ENCODE results near the gene WASHC3.
A peak's percentile ranks its signal among the peaks of the same experiment; 100 is the strongest.
"Not testable (repeated sequence)": the region's sequence is repeated elsewhere in the genome, so short reads cannot be mapped to it uniquely, and the experiment has no call there.

The WASHC3 gene

GRCh38 chr12:102023343-102023930 lies 38.4 kb downstream of the WASHC3 start:
- peaks cover 53% of the 10 kb centered on the region for H3K36me3 Mint-ChIP-seq (ENCODE audit: low read depth)

GRCh38 chr12:102022286-102022685 lies 39.5 kb downstream of the WASHC3 start:
- H3K9me3 Mint-ChIP-seq, result no peaks in the 10 kb centered on the region
- peaks cover 60% of the 10 kb centered on the region for H3K36me3 Mint-ChIP-seq (ENCODE audit: low read depth)
- H3K4me3 Mint-ChIP-seq, result no peak overlapping the region
- no peak for DNase-seq
- H3K27me3 Mint-ChIP-seq, result no peaks in the 10 kb centered on the region
- H3K4me1 Mint-ChIP-seq (ENCODE audit: low read depth), result peaks cover 2% of the 10 kb centered on the region
- no peak overlapping the region for H3K27ac Mint-ChIP-seq

More at GRCh38 chr12:102023343-102023930, 38.4 kb downstream of the WASHC3 start:
- DNase-seq, result no peak
- peaks cover 2% of the 10 kb centered on the region for H3K4me1 Mint-ChIP-seq (ENCODE audit: low read depth)
- H3K27ac Mint-ChIP-seq, result peak overlapping the region; percentile 41
- no peak overlapping the region for H3K4me3 Mint-ChIP-seq
- no peaks in the 10 kb centered on the region for H3K9me3 Mint-ChIP-seq
- no peaks in the 10 kb centered on the region for H3K27me3 Mint-ChIP-seq

GRCh38 chr12:102021540-102022246 lies 40.1 kb downstream of the WASHC3 start:
- no peaks in the 10 kb centered on the region for H3K27me3 Mint-ChIP-seq
- H3K4me3 Mint-ChIP-seq, result no peak overlapping the region
- H3K27ac Mint-ChIP-seq, result no peak overlapping the region
- DNase-seq, result no peak
- H3K9me3 Mint-ChIP-seq, result no peaks in the 10 kb centered on the region
- peaks cover 2% of the 10 kb centered on the region for H3K4me1 Mint-ChIP-seq (ENCODE audit: low read depth)
- peaks cover 62% of the 10 kb centered on the region for H3K36me3 Mint-ChIP-seq (ENCODE audit: low read depth)

GRCh38 chr12:102018607-102019006 lies 43.2 kb downstream of the WASHC3 start:
- DNase-seq; H3K4me1 Mint-ChIP-seq (ENCODE audit: low read depth); H3K4me3 Mint-ChIP-seq; H3K27me3 Mint-ChIP-seq; H3K27ac Mint-ChIP-seq; H3K9me3 Mint-ChIP-seq: not testable (repeated sequence)
- H3K36me3 Mint-ChIP-seq (ENCODE audit: low read depth), result peaks cover 56% of the 10 kb centered on the region

GRCh38 chr12:102016472-102016871 lies 45.3 kb downstream of the WASHC3 start:
- H3K9me3 Mint-ChIP-seq, result no peaks in the 10 kb centered on the region
- no peak overlapping the region for H3K4me3 Mint-ChIP-seq
- DNase-seq, result no peak
- peaks cover 66% of the 10 kb centered on the region for H3K36me3 Mint-ChIP-seq (ENCODE audit: low read depth)
- H3K27me3 Mint-ChIP-seq, result no peaks in the 10 kb centered on the region
- peaks cover 3% of the 10 kb centered on the region for H3K4me1 Mint-ChIP-seq (ENCODE audit: low read depth)
- H3K27ac Mint-ChIP-seq, result peak overlapping the region; percentile 33

GRCh38 chr12:102010265-102010994 lies 51.4 kb downstream of the WASHC3 start:
- peaks cover 33% of the 10 kb centered on the region for H3K36me3 Mint-ChIP-seq (ENCODE audit: low read depth)
- H3K27ac Mint-ChIP-seq, result no peak overlapping the region
- DNase-seq, result no peak
- H3K4me3 Mint-ChIP-seq, result no peak overlapping the region
- H3K27me3 Mint-ChIP-seq, result no peaks in the 10 kb centered on the region
- no peaks in the 10 kb centered on the region for H3K4me1 Mint-ChIP-seq (ENCODE audit: low read depth)
- H3K9me3 Mint-ChIP-seq, result no peaks in the 10 kb centered on the region

GRCh38 chr12:102009796-102010195 lies 52.0 kb downstream of the WASHC3 start:
- Mint-ChIP-seq H3K27ac (no peak overlapping the region), H3K4me3 (no peak overlapping the region), H3K36me3 (ENCODE audit: low read depth) (peaks cover 33% of the 10 kb centered on the region), H3K9me3 (no peaks in the 10 kb centered on the region), H3K4me1 (ENCODE audit: low read depth) (no peaks in the 10 kb centered on the region), H3K27me3 (no peaks in the 10 kb centered on the region)
- no peak for DNase-seq

GRCh38 chr12:102008615-102009126 lies 53.1 kb downstream of the WASHC3 start:
- no peak for DNase-seq
- Mint-ChIP-seq H3K27me3 (no peaks in the 10 kb centered on the region), H3K36me3 (ENCODE audit: low read depth) (peaks cover 28% of the 10 kb centered on the region), H3K9me3 (no peaks in the 10 kb centered on the region), H3K4me3 (no peak overlapping the region), H3K4me1 (ENCODE audit: low read depth) (no peaks in the 10 kb centered on the region), H3K27ac (no peak overlapping the region)

- Mint-ChIP-seq H3K4me3 (no peak overlapping the region), H3K4me1 (ENCODE audit: low read depth) (no peaks in the 10 kb centered on the region), H3K9me3 (no peaks in the 10 kb centered on the region), H3K27me3 (peaks cover 4% of the 10 kb centered on the region), H3K27ac (no peak overlapping the region), H3K36me3 (ENCODE audit: low read depth) (peaks cover 2% of the 10 kb centered on the region)
- no peak for DNase-seq
Measured at GRCh38 chr12:102005256-102005655, 56.5 kb downstream of the WASHC3 start.

GRCh38 chr12:101997102-101997501 lies 64.7 kb downstream of the WASHC3 start:
- Mint-ChIP-seq H3K27me3 (peaks cover 13% of the 10 kb centered on the region), H3K9me3 (no peaks in the 10 kb centered on the region), H3K4me3 (no peak overlapping the region), H3K36me3 (ENCODE audit: low read depth) (no peaks in the 10 kb centered on the region), H3K27ac (no peak overlapping the region), H3K4me1 (ENCODE audit: low read depth) (no peaks in the 10 kb centered on the region)
- DNase-seq, result no peak

- no peak overlapping the region for H3K4me3 Mint-ChIP-seq
- H3K9me3 Mint-ChIP-seq, result no peaks in the 10 kb centered on the region
- no peaks in the 10 kb centered on the region for H3K36me3 Mint-ChIP-seq (ENCODE audit: low read depth)
- H3K4me1 Mint-ChIP-seq (ENCODE audit: low read depth), result no peaks in the 10 kb centered on the region
- DNase-seq, result no peak
- H3K27me3 Mint-ChIP-seq, result peaks cover 19% of the 10 kb centered on the region
- H3K27ac Mint-ChIP-seq, result no peak overlapping the region
Measured at GRCh38 chr12:101995684-101996083, 66.1 kb downstream of the WASHC3 start.

GRCh38 chr12:101992091-101992490 lies 69.7 kb downstream of the WASHC3 start:
- Mint-ChIP-seq H3K36me3 (ENCODE audit: low read depth) (no peaks in the 10 kb centered on the region), H3K9me3 (no peaks in the 10 kb centered on the region)

GRCh38 chr12:101982307-101982706 lies 79.5 kb downstream of the WASHC3 start:
- Mint-ChIP-seq H3K9me3 (no peaks in the 10 kb centered on the region), H3K4me1 (ENCODE audit: low read depth) (no peaks in the 10 kb centered on the region), H3K4me3 (no peak overlapping the region), H3K27me3 (no peaks in the 10 kb centered on the region), H3K36me3 (ENCODE audit: low read depth) (no peaks in the 10 kb centered on the region), H3K27ac (no peak overlapping the region)
- DNase-seq, result no peak

More at GRCh38 chr12:101992091-101992490, 69.7 kb downstream of the WASHC3 start:
- peaks cover 11% of the 10 kb centered on the region for H3K27me3 Mint-ChIP-seq
- no peaks in the 10 kb centered on the region for H3K4me1 Mint-ChIP-seq (ENCODE audit: low read depth)
- no peak overlapping the region for H3K4me3 Mint-ChIP-seq
- no peak overlapping the region for H3K27ac Mint-ChIP-seq
- no peak for DNase-seq

- no peaks in the 10 kb centered on the region for H3K4me1 Mint-ChIP-seq (ENCODE audit: low read depth)
- H3K36me3 Mint-ChIP-seq (ENCODE audit: low read depth), result no peaks in the 10 kb centered on the region
- DNase-seq, result no peak
- no peaks in the 10 kb centered on the region for H3K27me3 Mint-ChIP-seq
- H3K4me3 Mint-ChIP-seq, result no peak overlapping the region
- no peak overlapping the region for H3K27ac Mint-ChIP-seq
- H3K9me3 Mint-ChIP-seq, result no peaks in the 10 kb centered on the region
Measured at GRCh38 chr12:101981868-101982267, 79.9 kb downstream of the WASHC3 start.

- no peaks in the 10 kb centered on the region for H3K9me3 Mint-ChIP-seq
- no peak for DNase-seq
- peaks cover 19% of the 10 kb centered on the region for H3K4me1 Mint-ChIP-seq (ENCODE audit: low read depth)
- H3K36me3 Mint-ChIP-seq (ENCODE audit: low read depth), result no peaks in the 10 kb centered on the region
- no peak overlapping the region for H3K4me3 Mint-ChIP-seq
- H3K27me3 Mint-ChIP-seq, result no peaks in the 10 kb centered on the region
- H3K27ac Mint-ChIP-seq, result peak overlapping the region; percentile 59
Measured at GRCh38 chr12:101968770-101969169, 93.0 kb downstream of the WASHC3 start.

Data from activated T-cell treated with anti-CD3 and anti-CD28 coated beads, Interleukin-2, amount 50 U/mL, for 24 hours (primary cell).